Suprapubic skin (tissue), 4 donors: ENCODE data around the gene PRLR. TPM values are rescaled to one million over a fixed set of nuclear protein-coding genes. Genes with fewer than 3 reads are reported as not detected.
A peak's percentile ranks its signal among the peaks of the same experiment; 100 is the strongest.

Experiments
- DNase-seq, 2 donors: peaks; one replicate each; pipeline ENCODE4 v3.0.0-alpha.2; 2019; ENCODE audit warnings: low spot score in 2 of 2
- H3K27ac ChIP-seq: fragments of 200-600 bp; sonication (generic); one replicate; pipeline ENCODE4 v1.5.1; 2019
- H3K27me3 ChIP-seq: fragments of 200-600 bp; sonication (generic); one replicate; pipeline ENCODE4 v1.5.1; 2019
- H3K36me3 ChIP-seq: fragments of 200-600 bp; sonication (generic); one replicate; pipeline ENCODE4 v1.5.1; 2019
- H3K4me1 ChIP-seq: fragments of 200-600 bp; sonication (generic); one replicate; pipeline ENCODE4 v1.5.1; 2019
- H3K4me3 ChIP-seq: fragments of 200-600 bp; sonication (generic); one replicate; pipeline ENCODE4 v1.5.1; 2019; ENCODE audit warnings: mild to moderate bottlenecking
- H3K9me3 ChIP-seq: fragments of 200-600 bp; sonication (generic); one replicate; pipeline ENCODE4 v1.5.1; 2019
- EP300 ChIP-seq: sonication (generic); formaldehyde crosslinking; IDR thresholded peaks from one replicate; pipeline ENCODE4 v1.6.1; 2017; ENCODE audit warnings: antibody characterized with exemption
- POLR2A ChIP-seq, 2 donors: fragments of 450-650 bp; IDR thresholded peaks; one replicate each; pipeline ENCODE4 v1.6.1; 2017; ENCODE audit warnings: antibody characterized with exemption in 2 of 2, mild to moderate bottlenecking in 2 of 2, moderate library complexity in 2 of 2
- POLR2AphosphoS5 ChIP-seq, 3 donors: sonication (generic); formaldehyde crosslinking; IDR thresholded peaks; one replicate each; pipeline ENCODE4 v1.6.1; 2017; ENCODE audit warnings: antibody characterized with exemption in 3 of 3
- WGBS: methylation state at CpG from one replicate; pipeline ENCODE4 v1.1.5; 2018; 5-methylcytosine and 5-hydroxymethylcytosine counted together
- total RNA-seq, 4 donors: library from RNA; depleted of rRNA; stranded (reverse); fragments of >200 nt; gene quantifications; one replicate each; pipeline ENCODE4 v1.1.0, GENCODE V29; 2016
- TF ChIP-seq, protein P1 (sequence below), 2 donors: fragments of 200-600 bp in 1 of 2; fragments of 450-650 bp in 1 of 2; sonication (generic) in 1 of 2; IDR thresholded peaks; one replicate each; pipeline ENCODE4 v1.5.1; 2016 to 2019; ENCODE audit warnings: antibody characterized with exemption in 2 of 2, mild to moderate bottlenecking in 1 of 2, moderate library complexity in 1 of 2

Gene PRLR
- total RNA-seq, 4 donors from 2014 or later = 8.0 to 18.7 (median 17.6) TPM

GRCh38 chr5:35227720-35228119 is 2.6 kb downstream of the PRLR start:
- 82% methylated on average over 4 of the region's 4 CpGs for WGBS

GRCh38 chr5:35223787-35224395 is 6.4 kb downstream of the PRLR start:
- TF ChIP-seq, protein P1, sequence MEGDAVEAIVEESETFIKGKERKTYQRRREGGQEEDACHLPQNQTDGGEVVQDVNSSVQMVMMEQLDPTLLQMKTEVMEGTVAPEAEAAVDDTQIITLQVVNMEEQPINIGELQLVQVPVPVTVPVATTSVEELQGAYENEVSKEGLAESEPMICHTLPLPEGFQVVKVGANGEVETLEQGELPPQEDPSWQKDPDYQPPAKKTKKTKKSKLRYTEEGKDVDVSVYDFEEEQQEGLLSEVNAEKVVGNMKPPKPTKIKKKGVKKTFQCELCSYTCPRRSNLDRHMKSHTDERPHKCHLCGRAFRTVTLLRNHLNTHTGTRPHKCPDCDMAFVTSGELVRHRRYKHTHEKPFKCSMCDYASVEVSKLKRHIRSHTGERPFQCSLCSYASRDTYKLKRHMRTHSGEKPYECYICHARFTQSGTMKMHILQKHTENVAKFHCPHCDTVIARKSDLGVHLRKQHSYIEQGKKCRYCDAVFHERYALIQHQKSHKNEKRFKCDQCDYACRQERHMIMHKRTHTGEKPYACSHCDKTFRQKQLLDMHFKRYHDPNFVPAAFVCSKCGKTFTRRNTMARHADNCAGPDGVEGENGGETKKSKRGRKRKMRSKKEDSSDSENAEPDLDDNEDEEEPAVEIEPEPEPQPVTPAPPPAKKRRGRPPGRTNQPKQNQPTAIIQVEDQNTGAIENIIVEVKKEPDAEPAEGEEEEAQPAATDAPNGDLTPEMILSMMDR (IDR thresholded peaks at IDR 0.05) = no peak
- TF ChIP-seq POLR2AphosphoS5 (IDR thresholded peaks at IDR 0.05) (no peak), POLR2A (IDR thresholded peaks at IDR 0.05) (no peak), EP300 (no peak)
- WGBS = 72% methylated on average over 7 of the region's 7 CpGs
- H3K27me3 ChIP-seq = peaks cover 7% of the 10 kb centered on the region
- no peaks in the 10 kb centered on the region for H3K36me3 ChIP-seq
- no peaks in the 10 kb centered on the region for H3K9me3 ChIP-seq
- DNase-seq = no peak
- H3K4me3 ChIP-seq = no peak overlapping the region
- peaks cover 16% of the 10 kb centered on the region for H3K4me1 ChIP-seq
- no peak overlapping the region for H3K27ac ChIP-seq

More at GRCh38 chr5:35227720-35228119, 2.6 kb downstream of the PRLR start:
- H3K9me3 ChIP-seq = no peaks in the 10 kb centered on the region
- TF ChIP-seq POLR2A (IDR thresholded peaks at IDR 0.05) (no peak), EP300 (no peak), POLR2AphosphoS5 (IDR thresholded peaks at IDR 0.05) (no peak)
- TF ChIP-seq, protein P1 (IDR thresholded peaks at IDR 0.05) = no peak
- H3K27me3 ChIP-seq = peaks cover 11% of the 10 kb centered on the region
- no peak overlapping the region for H3K4me3 ChIP-seq
- H3K27ac ChIP-seq = no peak overlapping the region
- peaks cover 37% of the 10 kb centered on the region for H3K4me1 ChIP-seq
- DNase-seq = no peak
- no peaks in the 10 kb centered on the region for H3K36me3 ChIP-seq

- TF ChIP-seq EP300 = no peak
- TF ChIP-seq, protein P1 (IDR thresholded peaks at IDR 0.05) = no peak
- no peak for TF ChIP-seq POLR2AphosphoS5 (IDR thresholded peaks at IDR 0.05)
- TF ChIP-seq POLR2A (IDR thresholded peaks at IDR 0.05) = no peak
- no peaks in the 10 kb centered on the region for H3K36me3 ChIP-seq
- peaks cover 7% of the 10 kb centered on the region for H3K4me1 ChIP-seq
Measured at GRCh38 chr5:35220967-35221366, 9.3 kb downstream of the PRLR start.

DNA sequence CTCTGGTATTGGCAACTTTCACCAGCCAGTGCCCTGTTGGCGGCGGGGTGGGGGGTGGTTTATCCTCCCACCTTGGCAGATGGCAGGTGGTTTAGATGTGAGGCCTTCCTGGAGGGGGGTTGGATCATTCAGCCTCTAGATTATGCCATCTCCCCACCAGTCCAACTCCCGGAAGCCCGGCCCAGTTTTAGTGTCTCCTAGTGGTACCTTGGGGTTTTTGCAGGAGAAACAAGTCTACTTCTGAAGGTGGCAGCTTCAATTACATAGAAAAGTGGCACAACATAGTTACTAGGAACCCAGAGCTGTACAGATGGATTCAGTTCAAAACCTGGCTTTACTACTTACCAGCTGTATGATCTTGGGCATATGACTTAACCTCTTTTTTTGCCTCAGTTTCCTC is 11.3 kb downstream of the PRLR start:
- TF ChIP-seq POLR2A (IDR thresholded peaks at IDR 0.05) (no peak), POLR2AphosphoS5 (IDR thresholded peaks at IDR 0.05) (no peak), EP300 (no peak)
- TF ChIP-seq, protein P1 (IDR thresholded peaks at IDR 0.05) = no peak
- Histone ChIP-seq H3K9me3 (no peaks in the 10 kb centered on the region), H3K36me3 (no peaks in the 10 kb centered on the region), H3K4me3 (no peak overlapping the region), H3K27ac (no peak overlapping the region), H3K27me3 (no peaks in the 10 kb centered on the region), H3K4me1 (peaks cover 8% of the 10 kb centered on the region)
- no peak for DNase-seq
- 91% methylated on average over 4 of the region's 4 CpGs for WGBS

More at GRCh38 chr5:35220967-35221366, 9.3 kb downstream of the PRLR start:
- DNase-seq = no peak
- Histone ChIP-seq H3K27me3 (no peaks in the 10 kb centered on the region), H3K4me3 (no peak overlapping the region), H3K27ac (no peak overlapping the region), H3K9me3 (no peaks in the 10 kb centered on the region)

DNA sequence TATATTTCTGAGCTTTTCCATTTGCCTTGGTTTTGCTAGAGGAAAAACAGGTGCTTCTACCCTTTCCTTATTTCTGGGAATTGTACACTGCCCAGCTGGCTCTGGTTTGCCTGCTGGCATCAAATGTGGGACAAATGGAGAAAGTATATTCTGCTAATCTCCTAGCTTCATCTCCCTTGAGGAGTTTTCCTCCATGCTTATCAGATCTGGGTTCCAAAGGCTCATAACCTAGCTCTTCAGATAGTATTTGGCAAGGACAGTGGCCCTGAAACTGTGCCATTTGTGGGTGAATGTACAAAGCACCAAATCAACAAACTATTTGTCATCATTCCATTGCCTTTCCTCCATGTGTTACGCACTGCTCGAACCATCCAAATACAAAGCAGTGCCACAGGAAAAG is 16.2 kb downstream of the PRLR start:
- TF ChIP-seq EP300 = no peak
- no peak for TF ChIP-seq POLR2A (IDR thresholded peaks at IDR 0.05)
- TF ChIP-seq, protein P1 (IDR thresholded peaks at IDR 0.05) = no peak
- H3K4me1 ChIP-seq = peaks cover 13% of the 10 kb centered on the region
- no peaks in the 10 kb centered on the region for H3K36me3 ChIP-seq
- H3K9me3 ChIP-seq = no peaks in the 10 kb centered on the region
- no peak overlapping the region for H3K4me3 ChIP-seq
- H3K27ac ChIP-seq = peak overlapping the region; percentile 51
- DNase-seq = no peak
- WGBS = 59% methylated on average over 2 of the region's 2 CpGs
- H3K27me3 ChIP-seq = no peaks in the 10 kb centered on the region
